SU-DHL-6 (cell line): ENCODE measurements around the gene BMERB1.

Experiments used
- EZH2phosphoT487 ChIP-seq: fragments of 200-600 bp; sonication (generic), shearing (Covaris generic); conservative IDR thresholded peaks from 2 replicates; pipeline ENCODE4 v1.6.1; 2018; ENCODE audit warnings: mild to moderate bottlenecking, antibody characterized with exemption, low read length, moderate library complexity, mixed read lengths
- TF ChIP-seq, protein P1 (sequence below): fragments of 200-600 bp; sonication (generic); IDR thresholded peaks from one replicate; pipeline ENCODE4 v1.5.1; 2017; ENCODE audit warnings: antibody characterized with exemption, mild to moderate bottlenecking, low read length, moderate library complexity; ENCODE audit not compliant: insufficient read depth, poor library complexity, severe bottlenecking

DNA sequence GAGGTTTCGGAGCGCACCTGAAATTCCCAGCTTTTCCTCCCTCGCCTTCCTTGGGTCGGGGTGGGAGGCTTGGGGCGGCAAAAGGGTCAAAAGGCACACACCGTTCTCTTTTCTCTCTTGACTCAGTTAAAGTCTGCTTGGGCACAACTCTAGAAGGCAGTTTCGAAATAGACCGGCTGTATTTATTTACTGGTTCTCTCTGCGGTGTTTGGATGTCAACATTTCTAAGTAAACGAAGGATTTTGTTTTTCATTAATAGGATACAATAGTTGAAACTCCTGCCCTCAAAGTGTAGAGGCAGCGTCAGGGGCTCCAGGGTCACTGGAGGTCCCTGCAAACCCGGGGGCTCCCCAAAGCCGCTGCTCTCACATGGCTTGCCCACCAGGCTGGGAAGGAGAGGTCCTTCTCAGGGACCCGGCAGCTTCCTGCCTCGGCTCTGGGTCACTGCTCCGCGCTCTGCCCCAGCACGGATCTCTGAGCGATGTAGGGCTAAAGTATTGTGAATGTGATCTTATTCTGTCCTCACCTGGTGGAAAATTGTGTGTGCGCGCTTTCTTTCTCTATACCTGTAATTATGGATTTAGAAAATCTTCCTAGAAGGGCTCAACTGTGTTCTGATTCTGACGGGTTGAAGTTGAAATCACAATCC, 952 bp downstream of the BMERB1 start:
- TF ChIP-seq, protein P1, sequence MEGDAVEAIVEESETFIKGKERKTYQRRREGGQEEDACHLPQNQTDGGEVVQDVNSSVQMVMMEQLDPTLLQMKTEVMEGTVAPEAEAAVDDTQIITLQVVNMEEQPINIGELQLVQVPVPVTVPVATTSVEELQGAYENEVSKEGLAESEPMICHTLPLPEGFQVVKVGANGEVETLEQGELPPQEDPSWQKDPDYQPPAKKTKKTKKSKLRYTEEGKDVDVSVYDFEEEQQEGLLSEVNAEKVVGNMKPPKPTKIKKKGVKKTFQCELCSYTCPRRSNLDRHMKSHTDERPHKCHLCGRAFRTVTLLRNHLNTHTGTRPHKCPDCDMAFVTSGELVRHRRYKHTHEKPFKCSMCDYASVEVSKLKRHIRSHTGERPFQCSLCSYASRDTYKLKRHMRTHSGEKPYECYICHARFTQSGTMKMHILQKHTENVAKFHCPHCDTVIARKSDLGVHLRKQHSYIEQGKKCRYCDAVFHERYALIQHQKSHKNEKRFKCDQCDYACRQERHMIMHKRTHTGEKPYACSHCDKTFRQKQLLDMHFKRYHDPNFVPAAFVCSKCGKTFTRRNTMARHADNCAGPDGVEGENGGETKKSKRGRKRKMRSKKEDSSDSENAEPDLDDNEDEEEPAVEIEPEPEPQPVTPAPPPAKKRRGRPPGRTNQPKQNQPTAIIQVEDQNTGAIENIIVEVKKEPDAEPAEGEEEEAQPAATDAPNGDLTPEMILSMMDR: no peak
- no peak for TF ChIP-seq EZH2phosphoT487
